Left hindlimb (tissue), 1 donor: ENCODE data around the gene ZNF577.

ENCODE experiments used
- DNase-seq: peaks from one replicate; pipeline ENCODE4 v3.0.0-alpha.2; 2018

The ZNF577 gene

DNA sequence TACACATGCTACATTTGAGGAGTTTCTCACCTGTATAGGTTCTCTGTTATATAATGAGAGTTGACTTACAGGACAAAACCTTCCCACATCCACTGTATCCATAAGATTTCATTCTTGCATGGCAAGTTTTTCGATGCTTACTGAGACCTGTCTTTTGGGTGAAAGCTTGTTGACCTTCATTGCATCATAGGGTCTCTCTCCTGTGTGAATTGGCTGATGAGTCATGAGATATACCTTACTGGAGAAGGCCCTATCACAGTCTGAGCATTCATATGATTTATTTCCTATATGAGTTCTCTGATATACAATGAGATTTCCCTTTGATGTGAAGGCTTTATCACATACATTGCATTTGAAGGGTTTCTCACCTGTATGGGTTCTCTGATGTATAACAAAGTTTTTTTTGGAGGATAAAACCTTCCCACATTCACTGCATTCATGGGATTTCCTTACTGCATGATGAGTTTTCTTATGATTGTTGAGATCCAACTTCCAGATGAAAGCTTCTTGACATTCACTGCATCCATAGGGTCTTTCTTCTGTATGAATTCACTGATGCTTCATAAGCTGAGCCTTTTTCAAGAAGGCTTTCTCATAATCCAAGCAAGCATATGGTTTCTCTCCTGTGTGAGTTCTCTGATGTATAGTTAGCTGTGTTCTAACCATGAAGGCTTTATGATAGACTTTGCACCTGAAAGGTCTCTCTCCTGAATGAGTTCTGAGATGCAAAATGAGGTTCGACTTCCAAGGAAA is 25.7 kb downstream of the ZNF577 start:
- DNase-seq: no peak

DNA sequence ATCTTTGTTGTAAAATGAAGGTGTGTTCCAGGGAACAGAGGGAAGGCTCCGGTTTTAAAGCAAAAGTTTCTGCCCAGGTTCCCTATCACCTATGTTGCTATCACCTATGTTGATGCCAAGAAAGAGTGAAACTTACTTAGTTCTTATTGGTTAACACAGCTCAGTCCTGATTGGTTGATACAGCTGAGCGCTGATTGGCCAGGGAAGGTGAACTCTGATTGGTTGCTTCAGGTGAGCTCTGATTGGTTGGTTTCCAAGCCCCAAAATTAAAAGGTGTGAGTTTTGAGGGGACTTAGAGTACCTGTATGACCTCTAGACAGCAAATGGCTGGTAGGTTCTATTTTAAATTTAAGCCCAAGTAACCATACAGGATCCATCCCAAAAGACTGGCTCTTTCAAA is 50.6 kb downstream of the ZNF577 start:
- DNase-seq: no peak

DNA sequence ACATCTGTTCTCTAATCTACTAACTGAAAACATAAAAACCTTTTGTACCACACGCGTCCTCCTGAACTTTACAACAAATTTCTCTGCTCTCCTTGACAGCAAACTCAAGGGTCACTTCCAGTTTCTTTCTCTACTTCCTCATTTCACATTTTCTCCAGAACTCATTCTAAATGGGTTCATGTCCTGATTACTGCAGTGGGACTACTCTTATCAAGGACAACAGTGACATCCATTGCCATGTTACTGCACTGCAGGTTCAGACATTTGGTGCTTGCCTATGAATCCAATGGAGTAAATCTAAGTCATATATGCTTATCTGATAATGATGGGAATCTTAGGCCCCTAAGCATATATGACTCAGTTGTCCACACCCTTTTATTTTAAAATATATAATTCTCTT is 57.5 kb downstream of the ZNF577 start:
- DNase-seq: no peak

DNA sequence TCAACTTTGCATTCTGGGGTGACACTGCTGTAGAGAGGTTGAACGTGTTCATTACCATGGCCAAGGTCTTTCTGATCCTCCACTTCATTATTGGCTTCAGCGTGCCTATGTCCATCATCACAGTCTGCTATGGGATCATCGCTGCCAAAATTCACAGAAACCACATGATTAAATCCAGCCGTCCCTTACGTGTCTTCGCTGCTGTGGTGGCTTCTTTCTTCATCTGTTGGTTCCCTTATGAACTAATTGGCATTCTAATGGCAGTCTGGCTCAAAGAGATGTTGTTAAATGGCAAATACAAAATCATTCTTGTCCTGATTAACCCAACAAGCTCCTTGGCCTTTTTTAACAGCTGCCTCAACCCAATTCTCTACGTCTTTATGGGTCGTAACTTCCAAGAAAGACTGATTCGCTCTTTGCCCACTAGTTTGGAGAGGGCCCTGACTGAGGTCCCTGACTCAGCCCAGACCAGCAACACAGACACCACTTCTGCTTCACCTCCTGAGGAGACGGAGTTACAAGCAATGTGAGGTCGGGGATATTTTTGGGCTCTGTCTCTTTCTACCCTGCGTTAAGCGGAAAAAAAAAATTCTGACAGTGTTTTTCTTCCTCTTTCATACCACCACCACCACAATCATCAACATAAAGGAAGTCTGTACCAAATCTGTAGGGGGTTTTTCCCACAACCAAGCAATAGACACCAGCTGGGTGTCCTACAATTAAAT is 63.3 kb downstream of the ZNF577 start:
- DNase-seq: no peak

DNA sequence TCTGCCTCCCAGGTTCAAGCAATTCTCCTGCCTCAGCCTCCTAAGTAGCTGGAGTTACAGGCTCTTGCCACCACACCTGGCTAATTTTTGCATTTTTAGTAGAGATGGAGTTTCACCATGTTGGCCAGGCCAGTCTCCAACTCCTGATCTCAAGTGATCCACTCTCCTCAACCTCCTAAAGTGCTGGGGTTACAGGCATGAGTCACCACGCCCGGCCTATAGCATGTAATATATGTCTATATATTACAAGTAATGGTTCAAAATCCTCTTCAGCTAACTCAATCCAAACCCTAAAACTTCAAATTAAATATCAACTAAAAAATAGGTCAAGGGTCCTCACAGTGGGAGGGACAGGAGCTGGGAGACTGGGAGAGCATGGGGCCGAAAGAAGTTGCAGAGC is 64.8 kb downstream of the ZNF577 start:
- DNase-seq: no peak

DNA sequence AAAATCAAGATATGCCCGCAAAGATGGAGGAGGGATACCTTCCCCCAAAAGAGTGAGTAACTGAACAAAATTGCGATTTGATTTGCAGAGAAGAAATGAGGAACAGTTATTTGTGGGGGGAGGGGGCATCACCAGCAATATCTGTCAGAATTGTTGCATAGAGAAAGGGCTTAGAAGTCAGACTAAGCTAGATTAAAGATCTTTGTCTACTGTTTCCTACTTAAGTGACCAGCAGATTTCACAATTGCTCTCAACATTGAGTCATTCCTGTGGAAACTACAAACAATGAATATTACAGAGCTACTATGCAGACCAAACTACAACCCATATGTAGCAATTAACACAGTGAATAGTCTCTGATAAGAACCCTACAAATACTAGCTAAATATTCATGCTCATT is 65.4 kb downstream of the ZNF577 start:
- DNase-seq: no peak

DNA sequence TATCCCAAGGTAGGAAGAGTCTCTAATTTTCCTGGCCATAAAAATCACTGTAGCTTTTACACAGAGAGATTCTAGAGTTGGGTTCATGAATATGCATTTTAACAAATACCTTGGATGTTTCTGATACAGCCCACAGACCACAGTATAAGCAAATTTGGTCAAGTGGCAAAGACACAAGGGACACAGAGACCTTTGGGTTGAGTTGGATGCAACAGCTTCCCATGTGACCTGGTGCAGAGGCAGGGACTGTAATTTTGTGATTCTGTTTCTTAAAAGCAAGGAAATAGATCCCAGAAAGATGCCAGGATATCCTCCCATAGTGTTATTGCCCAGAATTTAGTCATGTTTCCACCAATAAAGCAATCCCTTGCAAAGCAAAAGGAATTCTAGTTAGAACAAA is 65.8 kb downstream of the ZNF577 start:
- DNase-seq: no peak

DNA sequence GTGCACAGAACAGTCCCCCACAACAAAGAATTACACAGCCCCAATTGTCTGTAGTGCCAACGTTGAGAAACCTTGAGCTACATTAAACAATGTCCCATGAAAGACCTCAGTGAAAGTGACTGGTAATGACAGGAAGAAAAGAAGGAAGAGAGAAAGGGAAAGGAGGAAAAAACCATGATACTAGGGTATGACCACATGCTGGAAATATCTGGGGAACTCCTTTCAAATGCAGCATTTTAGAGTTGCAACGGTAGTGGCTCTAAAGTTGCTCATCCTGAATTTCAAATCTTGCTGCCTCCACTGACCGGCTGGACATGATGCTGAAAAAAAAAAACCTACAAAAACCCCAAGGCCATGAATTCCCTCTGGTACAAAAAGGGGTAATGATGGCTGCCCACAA is 66.3 kb downstream of the ZNF577 start:
- no peak for DNase-seq
